LNCaP clone FGC (cell line): ENCODE data around the gene ARHGAP12.

ENCODE experiments used
- DNase-seq: peaks from one replicate; pipeline ENCODE4 v3.0.0-alpha.2; 2011; ENCODE audit warnings: low read depth
- H3K4me3 ChIP-seq: 2 replicates; pipeline ENCODE4 v1.5.1; 2011; ENCODE audit warnings: mild to moderate bottlenecking, low read depth, low read length, control low read depth
- TF ChIP-seq, protein P1 (sequence below): IDR thresholded peaks from 2 replicates; pipeline ENCODE4 v1.5.1; 2012; ENCODE audit warnings: mild to moderate bottlenecking; ENCODE audit not compliant: control insufficient read depth, insufficient read depth; ENCODE audit errors: extremely low read depth

The ARHGAP12 gene

DNA sequence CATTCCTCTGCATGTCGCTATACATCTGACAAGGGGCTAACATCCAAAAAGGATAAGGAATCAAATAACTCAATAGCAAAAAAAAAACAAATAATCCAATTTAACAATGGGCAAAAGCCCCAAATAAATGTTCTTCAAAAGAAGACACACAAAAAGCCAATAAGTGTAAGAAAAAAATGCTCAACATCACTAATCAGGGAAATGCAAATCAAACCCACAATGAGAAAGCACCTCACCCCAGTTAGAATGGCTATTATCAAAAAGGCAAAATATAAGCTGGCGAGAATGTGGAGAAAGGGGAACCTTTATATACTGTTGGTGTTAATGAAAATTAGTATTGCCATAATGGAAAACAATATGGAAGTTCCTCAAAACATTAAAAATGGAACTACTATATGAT is 14.3 kb downstream of the ARHGAP12 start:
- no peak overlapping the region for H3K4me3 ChIP-seq
- TF ChIP-seq, protein P1, sequence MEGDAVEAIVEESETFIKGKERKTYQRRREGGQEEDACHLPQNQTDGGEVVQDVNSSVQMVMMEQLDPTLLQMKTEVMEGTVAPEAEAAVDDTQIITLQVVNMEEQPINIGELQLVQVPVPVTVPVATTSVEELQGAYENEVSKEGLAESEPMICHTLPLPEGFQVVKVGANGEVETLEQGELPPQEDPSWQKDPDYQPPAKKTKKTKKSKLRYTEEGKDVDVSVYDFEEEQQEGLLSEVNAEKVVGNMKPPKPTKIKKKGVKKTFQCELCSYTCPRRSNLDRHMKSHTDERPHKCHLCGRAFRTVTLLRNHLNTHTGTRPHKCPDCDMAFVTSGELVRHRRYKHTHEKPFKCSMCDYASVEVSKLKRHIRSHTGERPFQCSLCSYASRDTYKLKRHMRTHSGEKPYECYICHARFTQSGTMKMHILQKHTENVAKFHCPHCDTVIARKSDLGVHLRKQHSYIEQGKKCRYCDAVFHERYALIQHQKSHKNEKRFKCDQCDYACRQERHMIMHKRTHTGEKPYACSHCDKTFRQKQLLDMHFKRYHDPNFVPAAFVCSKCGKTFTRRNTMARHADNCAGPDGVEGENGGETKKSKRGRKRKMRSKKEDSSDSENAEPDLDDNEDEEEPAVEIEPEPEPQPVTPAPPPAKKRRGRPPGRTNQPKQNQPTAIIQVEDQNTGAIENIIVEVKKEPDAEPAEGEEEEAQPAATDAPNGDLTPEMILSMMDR: no peak
- DNase-seq: no peak

DNA sequence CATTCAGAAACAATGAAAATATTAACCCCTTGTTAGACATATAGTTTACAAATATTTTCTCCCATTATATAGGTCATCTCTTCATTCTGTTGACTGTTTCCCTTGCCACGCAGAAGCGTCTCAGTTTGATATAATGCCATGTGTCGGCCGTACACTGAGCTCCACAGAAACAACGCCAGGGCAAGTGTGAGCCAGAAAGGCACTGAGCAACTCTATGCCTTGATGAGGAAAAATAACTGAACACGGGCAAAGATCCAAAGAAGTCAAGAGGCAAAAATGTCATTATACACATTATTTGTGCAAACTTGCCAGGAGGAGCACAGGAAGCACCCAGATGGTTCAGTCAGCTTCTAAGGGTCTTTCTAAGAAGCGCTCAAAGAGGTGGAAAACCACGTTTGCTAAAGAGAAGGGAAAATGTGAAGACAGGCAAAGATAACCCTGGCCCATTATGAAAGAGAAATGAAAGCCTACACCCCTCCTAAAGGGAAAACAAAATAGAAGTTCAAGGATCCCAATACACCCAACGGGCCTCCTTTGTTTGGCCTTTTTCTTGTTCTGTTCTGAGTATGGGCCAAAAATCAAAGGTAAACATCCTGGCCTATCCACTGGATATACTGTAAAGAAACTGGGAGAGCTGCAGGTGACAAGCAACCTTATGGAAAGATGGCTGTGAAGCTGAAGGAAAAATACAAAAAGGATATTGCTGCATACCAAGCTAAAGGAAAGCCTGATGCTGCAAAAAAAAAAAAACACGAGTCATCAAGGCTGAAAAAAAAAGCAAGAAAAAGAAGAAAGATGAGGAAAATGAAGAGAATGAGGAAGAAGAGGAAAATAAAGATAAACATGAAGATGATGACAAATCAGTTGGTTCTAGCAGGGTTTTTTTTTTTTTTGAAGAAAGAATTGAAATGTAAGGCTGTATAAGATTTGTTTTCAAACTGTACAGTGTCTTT is 15.5 kb downstream of the ARHGAP12 start:
- H3K4me3 ChIP-seq: no peak overlapping the region
- DNase-seq: no peak

DNA sequence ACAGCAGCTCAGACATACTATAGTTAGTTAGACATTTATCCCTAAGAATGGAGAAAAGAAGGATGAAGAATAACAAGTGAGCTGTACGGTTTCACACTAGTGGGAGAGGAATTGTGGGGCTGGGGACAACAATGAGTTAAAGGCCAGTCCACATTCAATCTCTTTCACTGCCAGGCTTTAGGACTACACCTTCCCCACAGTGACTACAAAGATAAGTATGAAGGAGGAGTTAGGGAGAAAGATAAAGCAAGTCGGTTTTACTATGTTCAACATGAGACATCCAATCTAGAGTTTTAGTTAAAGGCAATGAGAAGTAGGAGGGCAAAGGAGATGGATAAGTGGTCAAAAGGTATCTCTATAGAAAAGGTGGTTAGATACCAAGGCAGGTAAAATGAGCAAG is 16.3 kb downstream of the ARHGAP12 start:
- TF ChIP-seq, protein P1: no peak
- H3K4me3 ChIP-seq: no peak overlapping the region
- no peak for DNase-seq

More for the DNA sequence above, 15.5 kb downstream of the ARHGAP12 start:
- TF ChIP-seq, protein P1: no peak

DNA sequence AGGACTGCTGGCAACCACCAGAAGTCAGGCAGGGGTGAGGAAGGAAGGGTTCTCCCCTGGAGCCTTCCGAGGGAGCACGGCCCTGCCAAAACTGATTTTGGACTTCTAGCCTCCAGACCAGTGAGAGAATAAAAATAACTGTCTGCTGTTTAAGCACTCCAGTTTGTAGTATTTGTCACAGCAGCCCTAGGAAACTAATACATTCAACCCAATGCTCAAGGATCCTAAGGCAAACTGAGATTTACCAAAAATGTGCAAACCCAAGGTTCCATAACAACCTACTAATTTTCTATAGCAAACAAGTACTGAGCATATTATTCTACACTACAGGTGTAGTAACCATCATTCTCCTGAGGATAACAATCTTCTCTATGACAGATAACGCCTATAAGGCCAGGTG is 18.6 kb downstream of the ARHGAP12 start:
- no peak for DNase-seq
- no peak overlapping the region for H3K4me3 ChIP-seq
- TF ChIP-seq, protein P1: no peak

DNA sequence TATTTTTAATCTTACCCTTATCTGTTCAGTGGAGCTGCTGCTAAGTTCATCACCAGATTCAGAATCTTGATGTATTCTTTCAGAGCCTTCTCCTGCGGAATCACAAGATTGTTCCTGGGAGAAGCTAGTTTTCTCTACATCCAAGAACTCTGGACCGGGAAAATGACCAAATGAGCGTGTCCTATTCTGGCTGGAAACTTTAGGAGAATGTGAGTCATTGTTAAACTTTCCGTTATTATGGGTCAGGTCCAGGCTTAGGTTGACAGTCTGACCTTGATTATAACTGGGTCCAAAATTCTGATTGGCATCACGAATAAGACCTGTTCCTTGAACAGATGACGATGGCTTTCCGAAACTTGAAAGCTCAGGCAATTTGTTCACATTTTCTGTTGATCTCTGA is 20.5 kb downstream of the ARHGAP12 start:
- no peak overlapping the region for H3K4me3 ChIP-seq
- TF ChIP-seq, protein P1: no peak
- no peak for DNase-seq

DNA sequence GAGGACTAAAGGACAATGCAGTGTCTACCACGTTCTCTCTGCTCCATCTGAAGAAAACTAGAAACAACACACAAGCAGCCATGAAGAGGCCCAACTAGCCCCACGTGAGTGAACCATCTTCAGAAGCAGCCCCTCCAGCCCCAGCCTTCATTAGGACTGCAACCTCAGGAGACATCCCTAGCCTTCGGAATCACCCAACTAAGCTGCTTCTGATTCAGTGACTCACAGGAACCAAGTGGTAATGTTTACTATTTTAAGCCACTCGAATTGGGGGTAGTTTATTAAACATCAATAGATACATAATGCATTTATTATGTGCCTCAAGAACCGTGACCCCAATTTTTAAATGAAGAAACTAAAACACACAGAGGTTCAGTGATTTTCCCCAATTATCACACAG is 22.6 kb downstream of the ARHGAP12 start:
- TF ChIP-seq, protein P1: no peak
- no peak overlapping the region for H3K4me3 ChIP-seq
- DNase-seq: no peak

DNA sequence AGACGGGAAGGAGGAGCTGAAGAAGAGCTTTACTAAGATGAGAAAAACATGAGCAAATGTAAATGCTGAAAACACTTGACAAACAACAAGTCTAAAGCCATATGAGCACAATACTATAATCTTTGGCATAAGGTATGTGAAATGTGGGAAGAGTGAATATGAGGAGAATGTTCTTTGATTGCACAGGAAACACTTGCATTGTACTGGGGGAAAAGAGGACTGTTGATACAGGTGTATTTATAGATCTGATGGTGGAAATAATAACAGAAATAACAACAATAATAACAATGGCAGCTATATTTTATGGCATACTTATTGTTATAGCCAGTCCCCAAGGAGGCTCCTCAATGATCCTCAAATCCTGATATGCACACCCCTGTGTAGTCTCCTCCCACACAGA is 23.0 kb downstream of the ARHGAP12 start:
- DNase-seq: no peak
- no peak overlapping the region for H3K4me3 ChIP-seq
- TF ChIP-seq, protein P1: no peak
